Measurements from ENCODE around the gene TMEM143.
A peak's percentile ranks its signal among the peaks of the same experiment; 100 is the strongest.

TMEM143 gene

GRCh38 chr19:48329167-48329891, 34.4 kb downstream of the TMEM143 start:
- peak overlapping the region; percentile 85 for H3K4me3 ChIP-seq (ENCODE audit: low read length)

GRCh38 chr19:48325265-48325910, 38.4 kb downstream of the TMEM143 start, which contains the start of gene EMP3:
Gene EMP3, plus strand, starts transcription at chr19:48325552. Its CDS starts 1,293 bp downstream, at chr19:48326845.
- no peaks in the 10 kb centered on the region for H4K20me1 ChIP-seq (ENCODE audit: control insufficient read depth, insufficient read depth, low read depth, low read length)
- peaks cover 18% of the 10 kb centered on the region for H3K36me3 ChIP-seq (ENCODE audit: control insufficient read depth, low read length)
- no peak for TF ChIP-seq EZH2phosphoT487 (IDR thresholded peaks at IDR 0.05; ENCODE audit: borderline replicate concordance, low read length)
- H3K27me3 ChIP-seq (ENCODE audit: control insufficient read depth, low read length) = no peaks in the 10 kb centered on the region
- peaks cover 31% of the 10 kb centered on the region for H3K79me2 ChIP-seq (ENCODE audit: control insufficient read depth, low read length)
- H3K27ac ChIP-seq (ENCODE audit: low read depth, low read length) = peak within 1 kb of the TSS; percentile 61
- no peaks in the 10 kb centered on the region for H3K9me2 ChIP-seq (replicated peaks; ENCODE audit: control insufficient read depth, low read length)
- H3K4me3 ChIP-seq (ENCODE audit: low read length) = peak within 1 kb of the TSS; percentile 80
- H3K4me1 ChIP-seq (ENCODE audit: control insufficient read depth, low read length) = peaks cover 81% of the 10 kb centered on the region
- H3F3A ChIP-seq (ENCODE audit: control insufficient read depth, insufficient read depth) = peaks cover 17% of the 10 kb centered on the region
- H3K9me3 ChIP-seq (ENCODE audit: control insufficient read depth, insufficient read depth, low read length) = peaks cover 8% of the 10 kb centered on the region
- H3K4me2 ChIP-seq (ENCODE audit: low read length) = peak within 1 kb of the TSS; percentile 95

More at GRCh38 chr19:48329167-48329891, 34.4 kb downstream of the TMEM143 start:
- Histone ChIP-seq H3K9me2 (replicated peaks; ENCODE audit: control insufficient read depth, low read length) (no peaks in the 10 kb centered on the region), H3K4me1 (ENCODE audit: control insufficient read depth, low read length) (peaks cover 83% of the 10 kb centered on the region), H3K79me2 (ENCODE audit: control insufficient read depth, low read length) (peaks cover 27% of the 10 kb centered on the region), H3K27me3 (ENCODE audit: control insufficient read depth, low read length) (no peaks in the 10 kb centered on the region), H4K20me1 (ENCODE audit: control insufficient read depth, insufficient read depth, low read depth, low read length) (no peaks in the 10 kb centered on the region), H3K9me3 (ENCODE audit: control insufficient read depth, insufficient read depth, low read length) (peaks cover 8% of the 10 kb centered on the region), H3F3A (ENCODE audit: control insufficient read depth, insufficient read depth) (peaks cover 20% of the 10 kb centered on the region), H3K36me3 (ENCODE audit: control insufficient read depth, low read length) (peaks cover 20% of the 10 kb centered on the region), H3K27ac (ENCODE audit: low read depth, low read length) (peak overlapping the region; percentile 81), H3K4me2 (ENCODE audit: low read length) (peak overlapping the region; percentile 99)
- TF ChIP-seq EZH2phosphoT487 (IDR thresholded peaks at IDR 0.05; ENCODE audit: borderline replicate concordance, low read length) (no peak), CTCF (IDR thresholded peaks at IDR 0.05; ENCODE audit: low read depth, low read length, poor library complexity, severe bottlenecking) (no peak)

- Histone ChIP-seq H3K27ac (ENCODE audit: low read depth, low read length) (peak overlapping the region; percentile 93), H3K27me3 (ENCODE audit: control insufficient read depth, low read length) (no peaks in the 10 kb centered on the region), H3F3A (ENCODE audit: control insufficient read depth, insufficient read depth) (peaks cover 12% of the 10 kb centered on the region), H3K9me2 (replicated peaks; ENCODE audit: control insufficient read depth, low read length) (no peaks in the 10 kb centered on the region), H3K4me2 (ENCODE audit: low read length) (peak overlapping the region; percentile 99), H3K9me3 (ENCODE audit: control insufficient read depth, insufficient read depth, low read length) (no peaks in the 10 kb centered on the region), H3K4me1 (ENCODE audit: control insufficient read depth, low read length) (peaks cover 62% of the 10 kb centered on the region), H3K79me2 (ENCODE audit: control insufficient read depth, low read length) (peaks cover 17% of the 10 kb centered on the region), H3K4me3 (ENCODE audit: low read length) (peak overlapping the region; percentile 84), H3K36me3 (ENCODE audit: control insufficient read depth, low read length) (no peaks in the 10 kb centered on the region; the same call in 1 of the 2 replicates), H4K20me1 (ENCODE audit: control insufficient read depth, insufficient read depth, low read depth, low read length) (no peaks in the 10 kb centered on the region)
- TF ChIP-seq EZH2phosphoT487 (IDR thresholded peaks at IDR 0.05; ENCODE audit: borderline replicate concordance, low read length) = no peak
- no peak for TF ChIP-seq CTCF (IDR thresholded peaks at IDR 0.05; ENCODE audit: low read depth, low read length, poor library complexity, severe bottlenecking)
Measured at GRCh38 chr19:48321622-48322591, 41.8 kb downstream of the TMEM143 start.
